BJ (cell line): ENCODE results near the gene IL4R. TPM values are rescaled to one million over a fixed set of nuclear protein-coding genes. Genes with fewer than 3 reads are reported as not detected.

Source experiments
- CTCF ChIA-PET: fragments of 350-600 bp; formaldehyde crosslinking; extraction: SDS; loops from one replicate; lab custom pipeline; 2021; ENCODE audit warnings: antibody characterized with exemption, inconsistent platforms; lab: Yijun Ruan, JAX
- POLR2A ChIA-PET: fragments of 300-600 bp; sonication (Branson Sonifier 250); formaldehyde crosslinking; extraction: SDS; loops from one replicate; lab custom pipeline; 2021; ENCODE audit warnings: antibody characterized with exemption; lab: Charles Lee
- DNase-seq: peaks from one replicate; pipeline ENCODE4 v3.0.0-alpha.2; 2011; ENCODE audit warnings: low read depth
- H3K27me3 ChIP-seq: 2 replicates; pipeline ENCODE4 v1.6.0; 2011; ENCODE audit warnings: low read length; ENCODE audit not compliant: control insufficient read depth, insufficient read depth
- H3K36me3 ChIP-seq: 2 replicates; pipeline ENCODE4 v1.5.1; 2011; ENCODE audit warnings: low read length; ENCODE audit not compliant: control insufficient read depth, insufficient read depth
- H3K4me3 ChIP-seq: 2 replicates; pipeline ENCODE4 v1.5.1; 2011; ENCODE audit warnings: low read depth, mild to moderate bottlenecking, control low read depth, low read length
- CTCF ChIP-seq: IDR thresholded peaks from 2 replicates; pipeline ENCODE4 v1.5.1; 2011; ENCODE audit warnings: low read depth, mild to moderate bottlenecking, control low read depth, inconsistent platforms, low read length, moderate library complexity; ENCODE audit not compliant: insufficient read depth
- polyA plus RNA-seq: library from polyadenylated mRNA; depleted of rRNA; stranded (reverse); fragments of >200 nt; gene quantifications from 2 replicates; pipeline ENCODE4 v1.2.3, GENCODE V29; 2011

The IL4R gene
- polyA plus RNA-seq, 1 experiment: 25.4 TPM

DNA sequence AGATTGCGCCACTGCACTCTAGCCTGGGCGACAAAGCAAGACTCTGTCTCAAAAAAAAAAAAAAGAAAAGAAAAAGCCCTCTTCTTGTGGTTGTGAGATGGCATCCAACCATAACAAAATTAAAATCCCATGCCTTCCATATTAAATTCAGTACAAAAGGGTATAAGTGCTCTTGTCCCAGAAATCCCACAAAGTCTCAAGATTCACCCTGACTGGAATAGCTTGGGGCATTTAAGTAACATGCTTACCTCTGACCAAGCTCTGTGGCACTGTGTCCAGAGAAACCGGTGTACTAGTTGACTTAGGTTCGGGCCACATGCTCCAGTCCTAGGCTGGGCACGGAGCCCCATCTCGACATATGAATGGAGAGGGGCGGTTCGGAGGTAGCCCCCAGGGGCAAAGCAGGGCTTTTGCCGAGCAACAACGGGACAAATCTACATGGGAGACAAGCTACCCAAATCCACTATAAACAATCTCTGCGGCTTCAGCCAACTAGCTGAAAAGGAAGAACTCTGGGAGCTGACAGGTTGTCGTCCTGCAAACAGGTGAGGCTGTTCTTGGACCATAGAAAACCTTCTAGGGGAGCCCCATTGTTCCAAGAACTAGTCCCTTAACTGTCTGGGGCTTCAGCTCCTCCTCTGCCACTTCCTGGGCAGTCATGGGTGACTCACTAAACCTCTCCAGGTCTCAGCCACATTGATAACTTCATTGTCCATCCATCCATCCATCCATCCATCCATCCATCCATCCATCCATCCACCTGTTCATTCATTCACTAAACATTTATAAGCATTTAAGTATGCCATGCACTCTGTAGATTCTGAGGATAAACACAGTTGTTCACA lies 10.3 kb upstream of the IL4R start:
- H3K4me3 ChIP-seq: no peak overlapping the region
- POLR2A ChIA-PET: no interaction called here
- H3K27me3 ChIP-seq: no peaks in the 10 kb centered on the region
- no peak for TF ChIP-seq CTCF
- CTCF ChIA-PET: interaction anchor here (0.7 to 1.4 kb wide), 4 partner anchors 12 to 66 kb away, joined by 3 to 4 read pairs (median 3); no protein-coding TSS in a partner anchor
- no peaks in the 10 kb centered on the region for H3K36me3 ChIP-seq
- no peak for DNase-seq

GRCh38 chr16:27304102-27304501 lies 9.7 kb upstream of the IL4R start:
- Histone ChIP-seq H3K4me3 (no peak overlapping the region), H3K36me3 (no peaks in the 10 kb centered on the region), H3K27me3 (no peaks in the 10 kb centered on the region)
- no peak for DNase-seq
- no peak for TF ChIP-seq CTCF
- ChIA-PET CTCF (interaction anchor here (0.7 to 1.4 kb wide), 4 partner anchors 11 to 66 kb away, joined by 3 to 4 read pairs (median 3); no protein-coding TSS in a partner anchor), POLR2A (no interaction called here)

- Histone ChIP-seq H3K36me3 (no peaks in the 10 kb centered on the region), H3K4me3 (no peak overlapping the region), H3K27me3 (no peaks in the 10 kb centered on the region)
- ChIA-PET POLR2A (no interaction called here), CTCF (no interaction called here)
- no peak for TF ChIP-seq CTCF
- no peak for DNase-seq
These were observed 8.7 kb upstream of the IL4R start for GRCh38 chr16:27304881-27305745.

DNA sequence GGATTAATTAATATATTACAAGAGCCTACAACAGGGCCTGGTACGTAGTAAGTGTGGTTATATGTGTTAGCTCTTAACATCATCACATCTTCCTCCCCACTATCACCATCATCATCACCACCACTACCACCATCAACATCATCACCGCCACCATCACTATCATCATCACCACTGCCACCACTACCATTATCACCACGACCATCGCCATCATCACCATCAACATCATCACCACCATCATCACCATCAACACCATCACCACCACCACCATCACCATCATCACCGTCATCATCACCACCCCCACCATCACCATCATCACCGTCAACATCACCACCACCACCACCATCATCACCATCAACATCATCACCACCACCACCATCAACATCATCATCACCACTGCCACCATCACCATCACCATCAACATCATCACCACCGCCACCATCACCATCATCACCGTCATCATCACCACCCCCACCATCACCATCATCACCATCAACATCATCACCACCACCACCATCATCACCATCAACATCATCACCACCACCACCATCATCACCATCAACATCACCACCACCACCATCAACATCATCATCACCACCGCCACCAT lies 7.8 kb upstream of the IL4R start:
- Histone ChIP-seq H3K27me3 (no peaks in the 10 kb centered on the region), H3K36me3 (no peaks in the 10 kb centered on the region), H3K4me3 (no peak overlapping the region)
- CTCF ChIA-PET: no interaction called here
- POLR2A ChIA-PET: no interaction called here
- no peak for DNase-seq
- no peak for TF ChIP-seq CTCF
